Omental fat pad (tissue), 4 donors: Measurements from ENCODE around the gene DDX17. TPM values are rescaled to one million over a fixed set of nuclear protein-coding genes. Genes with fewer than 3 reads are reported as not detected.

Experiments
- ATAC-seq: fragments of 150-250 bp; one replicate; pipeline ENCODE4 v1.9.1; 2016; ENCODE audit warnings: mild to moderate bottlenecking, moderate library complexity; ENCODE audit not compliant: low FRiP score
- DNase-seq: peaks from one replicate; pipeline ENCODE4 v3.0.0-alpha.2; 2019; ENCODE audit warnings: low spot score
- total RNA-seq, 4 donors: library from RNA; depleted of rRNA; stranded (reverse); fragments of >200 nt; gene quantifications; one replicate each; pipeline ENCODE4 v1.1.0, GENCODE V29; 2016
- TF ChIP-seq, protein P1 (sequence below), 3 donors: fragments of 450-650 bp; IDR thresholded peaks; one replicate each; pipeline ENCODE4 v1.5.1; 2016 to 2017; ENCODE audit warnings: antibody characterized with exemption in 3 of 3, mild to moderate bottlenecking in 3 of 3, moderate library complexity in 2 of 3

Gene DDX17
- total RNA-seq, 4 donors from 2014 or later, result 330 to 572 (median 383) TPM

DNA sequence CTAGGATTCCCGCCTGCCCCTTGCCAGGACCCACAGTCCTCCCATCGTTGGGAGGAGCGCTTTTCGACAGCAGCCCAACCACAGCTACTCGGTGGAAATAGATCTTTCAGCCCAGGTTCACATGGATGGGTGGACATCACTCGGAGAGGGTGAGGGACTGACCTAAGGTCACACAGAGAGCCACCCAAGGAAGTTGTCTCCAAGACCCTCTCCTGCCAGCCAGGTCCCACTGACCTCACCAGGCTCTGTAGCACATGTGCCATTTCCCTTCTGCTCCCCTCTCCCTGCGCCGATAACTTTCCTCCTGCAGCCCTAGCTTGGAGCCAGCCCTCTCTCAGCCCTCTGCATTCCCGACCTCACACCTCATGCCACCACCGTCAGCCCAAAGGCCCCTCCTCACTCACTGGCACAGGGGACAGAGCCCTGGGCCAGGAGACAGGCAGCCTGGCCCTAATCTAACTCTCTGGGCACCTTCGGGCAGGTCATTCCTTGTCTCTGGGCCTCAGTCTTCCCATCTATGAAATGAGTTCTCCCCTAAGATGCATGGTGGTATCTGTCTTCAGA, 55.8 kb downstream of the DDX17 start:
- TF ChIP-seq, protein P1, sequence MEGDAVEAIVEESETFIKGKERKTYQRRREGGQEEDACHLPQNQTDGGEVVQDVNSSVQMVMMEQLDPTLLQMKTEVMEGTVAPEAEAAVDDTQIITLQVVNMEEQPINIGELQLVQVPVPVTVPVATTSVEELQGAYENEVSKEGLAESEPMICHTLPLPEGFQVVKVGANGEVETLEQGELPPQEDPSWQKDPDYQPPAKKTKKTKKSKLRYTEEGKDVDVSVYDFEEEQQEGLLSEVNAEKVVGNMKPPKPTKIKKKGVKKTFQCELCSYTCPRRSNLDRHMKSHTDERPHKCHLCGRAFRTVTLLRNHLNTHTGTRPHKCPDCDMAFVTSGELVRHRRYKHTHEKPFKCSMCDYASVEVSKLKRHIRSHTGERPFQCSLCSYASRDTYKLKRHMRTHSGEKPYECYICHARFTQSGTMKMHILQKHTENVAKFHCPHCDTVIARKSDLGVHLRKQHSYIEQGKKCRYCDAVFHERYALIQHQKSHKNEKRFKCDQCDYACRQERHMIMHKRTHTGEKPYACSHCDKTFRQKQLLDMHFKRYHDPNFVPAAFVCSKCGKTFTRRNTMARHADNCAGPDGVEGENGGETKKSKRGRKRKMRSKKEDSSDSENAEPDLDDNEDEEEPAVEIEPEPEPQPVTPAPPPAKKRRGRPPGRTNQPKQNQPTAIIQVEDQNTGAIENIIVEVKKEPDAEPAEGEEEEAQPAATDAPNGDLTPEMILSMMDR (IDR thresholded peaks at IDR 0.05), result no peak
- ATAC-seq (no peak), DNase-seq (no peak)

DNA sequence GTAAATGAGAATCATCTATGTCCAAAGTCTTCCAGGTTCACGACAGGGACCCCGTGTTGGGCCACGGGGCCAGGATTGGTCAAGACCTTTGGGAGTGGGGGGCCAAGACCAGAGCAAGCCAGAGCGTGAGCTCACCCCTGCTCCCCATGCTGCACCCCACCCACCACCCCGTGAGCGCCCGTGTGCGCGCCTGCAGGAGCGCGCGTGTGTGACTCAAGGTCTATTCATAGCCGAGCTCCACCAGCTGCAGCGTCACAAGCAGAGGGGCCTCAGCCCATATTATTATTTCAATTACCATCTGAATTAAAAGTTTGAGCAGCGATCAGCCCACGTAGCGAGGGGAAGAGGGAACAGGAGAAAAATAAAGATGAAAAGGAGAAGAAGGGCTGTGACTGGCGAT, 56.3 kb downstream of the DDX17 start:
- no peak for ATAC-seq
- TF ChIP-seq, protein P1 (IDR thresholded peaks at IDR 0.05), result no peak
- DNase-seq, result no peak

DNA sequence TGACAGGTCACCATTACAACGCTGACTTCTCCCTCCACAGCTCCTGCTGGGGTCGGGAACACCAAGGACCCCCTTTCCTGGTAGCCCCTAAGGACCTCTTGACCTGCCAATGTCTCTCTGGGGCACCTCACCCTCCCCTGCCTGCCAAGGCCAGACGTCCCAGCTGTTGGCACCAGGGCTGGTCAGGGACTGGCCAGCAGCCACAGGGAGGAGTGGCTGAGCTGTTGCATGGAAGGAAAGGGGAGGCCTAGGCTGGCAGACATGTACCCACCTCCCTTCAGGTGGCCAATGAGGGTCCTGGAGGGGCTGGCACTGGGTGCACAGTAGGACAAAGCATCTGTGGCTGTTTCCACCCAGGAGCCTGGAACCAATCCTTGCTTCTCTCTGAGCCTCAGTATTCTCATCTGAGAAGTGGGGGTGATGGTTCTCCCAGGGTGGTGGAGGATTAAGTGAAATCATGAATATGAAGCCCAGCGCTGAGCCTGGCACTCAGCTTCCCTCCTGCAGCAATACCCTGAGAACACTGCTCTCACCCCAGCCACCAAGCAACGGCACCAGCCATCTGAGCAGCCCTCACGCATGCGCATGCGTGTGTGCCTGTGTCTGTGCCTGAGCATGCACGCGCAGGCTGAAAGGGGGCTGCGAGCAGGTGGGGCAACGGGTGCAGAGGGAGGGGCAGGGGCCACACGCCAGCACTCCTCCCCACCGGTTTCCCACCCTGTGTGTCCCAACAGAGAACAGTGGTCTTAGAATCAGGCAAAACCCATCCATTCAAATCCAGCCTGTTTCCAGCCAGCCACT, 57.0 kb downstream of the DDX17 start:
- TF ChIP-seq, protein P1 (IDR thresholded peaks at IDR 0.05), result no peak
- ATAC-seq, result no peak
- DNase-seq, result no peak

DNA sequence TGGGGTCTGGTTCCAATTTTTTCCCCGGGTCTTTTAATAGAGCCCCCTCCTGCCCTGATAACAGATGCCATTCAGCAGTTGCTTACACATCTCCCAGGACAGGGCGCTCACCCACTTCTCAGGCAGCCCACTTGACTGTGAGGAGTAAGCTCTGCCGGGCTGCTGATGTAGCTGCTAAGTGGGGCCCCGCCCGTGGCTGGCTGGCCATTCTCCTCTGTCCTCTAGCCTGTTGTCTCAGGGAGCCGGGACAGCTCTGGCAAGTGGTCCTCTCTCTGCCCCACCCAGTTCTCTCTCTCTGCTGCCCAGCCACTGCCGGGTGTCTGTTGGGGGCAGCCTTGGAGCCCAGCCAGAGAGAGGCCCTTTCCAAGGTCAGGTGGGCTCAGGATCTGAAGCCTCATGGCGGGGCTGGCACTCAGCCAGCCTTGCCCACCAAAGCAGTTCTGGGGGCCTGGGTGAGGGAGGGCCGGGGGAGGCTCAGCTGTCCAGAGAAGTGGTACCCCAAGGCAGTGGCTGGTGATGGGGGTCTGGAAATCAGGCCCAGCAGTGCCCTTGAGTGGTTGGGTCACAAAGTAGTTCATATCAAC, 60.0 kb downstream of the DDX17 start:
- ATAC-seq (no peak), DNase-seq (no peak)
- TF ChIP-seq, protein P1 (IDR thresholded peaks at IDR 0.05), result no peak

DNA sequence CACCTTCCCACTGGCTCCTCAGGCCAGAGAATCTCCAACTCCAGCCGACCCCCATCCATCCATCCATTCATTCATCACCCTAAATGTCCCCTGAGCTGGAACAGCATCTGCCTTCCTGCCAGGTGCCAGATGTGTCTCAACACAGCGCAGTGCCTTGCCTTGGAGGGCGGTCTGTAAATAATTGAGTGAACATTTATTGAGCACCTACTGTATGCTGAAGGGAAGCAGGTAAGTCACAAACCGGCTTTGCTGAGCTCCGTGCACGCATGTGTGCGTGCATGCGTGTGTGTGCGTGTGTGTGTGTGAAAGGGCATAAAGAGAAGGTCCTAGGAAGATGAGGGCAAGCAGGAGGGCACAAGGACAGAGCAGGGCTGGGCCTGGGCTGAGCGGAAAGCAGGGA, 61.3 kb downstream of the DDX17 start:
- ATAC-seq (no peak), DNase-seq (no peak)
- TF ChIP-seq, protein P1 (IDR thresholded peaks at IDR 0.05), result no peak

DNA sequence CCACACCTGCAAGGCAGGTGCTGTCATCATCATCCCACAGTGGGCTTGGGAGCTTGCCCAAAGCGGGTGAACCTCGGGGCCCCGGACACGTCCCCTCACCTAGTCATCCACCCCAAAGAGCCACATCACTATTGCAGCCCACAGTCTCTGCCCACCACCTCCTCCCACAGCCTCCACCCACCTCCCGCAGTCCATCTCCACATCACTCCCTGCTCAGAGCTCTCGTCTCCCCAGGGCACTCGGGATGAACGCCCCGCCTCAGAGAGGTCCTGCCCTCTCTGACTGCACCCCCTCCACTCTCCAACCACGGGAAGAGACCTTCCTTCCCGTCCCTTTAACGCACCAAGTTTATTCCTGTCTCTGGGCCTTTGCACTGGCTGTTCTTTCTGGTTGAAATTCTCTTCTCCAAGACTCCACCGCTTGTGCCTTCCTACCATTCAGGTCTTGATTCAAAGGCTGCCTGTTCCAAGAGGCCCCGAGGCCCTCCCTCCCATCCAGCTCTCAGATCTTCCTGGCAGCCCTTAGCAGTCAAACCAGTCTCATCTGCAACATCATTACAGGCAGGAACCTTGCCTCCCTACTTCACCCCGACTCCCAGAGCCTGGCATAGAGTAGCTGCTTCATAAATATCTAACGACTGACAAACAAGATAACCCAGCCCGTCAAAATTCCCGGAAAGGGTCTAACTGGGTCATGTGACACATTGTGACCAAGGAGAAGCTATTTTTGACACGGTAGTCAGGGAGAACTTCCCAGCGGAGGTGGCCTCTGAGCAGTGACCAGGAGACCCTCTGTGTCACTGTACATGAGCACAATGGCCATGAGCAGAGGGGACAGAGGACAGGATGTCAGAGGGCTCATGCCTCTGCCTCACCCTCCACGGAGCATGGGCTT, 62.2 kb downstream of the DDX17 start:
- no peak for DNase-seq
- ATAC-seq, result no peak
- TF ChIP-seq, protein P1 (IDR thresholded peaks at IDR 0.05), result no peak
